Prostate gland (tissue), 2 donors: ENCODE measurements around the gene NCAM1. TPM values are rescaled to one million over a fixed set of nuclear protein-coding genes. Genes with fewer than 3 reads are reported as not detected.

Experiments
- DNase-seq: peaks from one replicate; pipeline ENCODE4 v3.0.0-alpha.2; 2019; ENCODE audit warnings: low spot score
- H3K27ac ChIP-seq, 2 donors: fragments of 200-600 bp; sonication (generic); 2 replicates each; pipeline ENCODE4 v1.5.1; 2017 to 2019
- H3K27me3 ChIP-seq: fragments of 200-600 bp; sonication (generic); replicated peaks from 2 replicates; pipeline ENCODE4 v1.5.1; 2019; ENCODE audit not compliant: insufficient read depth
- H3K36me3 ChIP-seq, 2 donors: fragments of 200-600 bp; sonication (generic); 1 replicate in 1 of 2; 2 replicates in 1 of 2; pipeline versions ENCODE4 v1.5.1 to v1.8.1; 2017 to 2019
- H3K4me1 ChIP-seq: fragments of 200-600 bp; sonication (generic); replicated peaks from 2 replicates; pipeline ENCODE4 v1.5.1; 2019
- H3K4me3 ChIP-seq, 2 donors: fragments of 200-600 bp; sonication (generic); 2 replicates each; pipeline ENCODE4 v1.5.1; 2017 to 2019
- H3K9me3 ChIP-seq: fragments of 200-600 bp; sonication (generic); 2 replicates; pipeline ENCODE4 v1.5.1; 2017
- CTCF ChIP-seq, 4 experiments: fragments of 200-600 bp in 2 of 4; fragments of 450-650 bp in 2 of 4; sonication (generic) in 2 of 4; IDR thresholded peaks; 1 replicate in 3 of 4; 2 replicates in 1 of 4; pipeline ENCODE4 v1.5.1; 2016 to 2019; ENCODE audit warnings: antibody characterized with exemption in 4 of 4, mild to moderate bottlenecking in 2 of 4, moderate library complexity in 2 of 4
- POLR2A ChIP-seq: fragments of 450-650 bp; IDR thresholded peaks from one replicate; pipeline ENCODE4 v1.6.1; 2016; ENCODE audit warnings: antibody characterized with exemption, mild to moderate bottlenecking
- POLR2AphosphoS5 ChIP-seq: sonication (generic); formaldehyde crosslinking; IDR thresholded peaks from one replicate; pipeline ENCODE4 v1.6.1; 2017; ENCODE audit warnings: antibody characterized with exemption
- WGBS: methylation state at CpG from one replicate; pipeline ENCODE4 v1.1.5; 2018; 5-methylcytosine and 5-hydroxymethylcytosine counted together
- intact Hi-C: fragments of 100-400 bp; cut with DNase I; formaldehyde crosslinking; loops from one replicate; pipeline ENCODE4 v1.14.2; 2022
- total RNA-seq, 2 donors: library from RNA; depleted of rRNA; stranded (reverse); fragments of >200 nt; gene quantifications; one replicate each; pipeline ENCODE4 v1.1.0, GENCODE V29; 2016

Gene NCAM1
- total RNA-seq, 2 donors from 2014 or later = 3.8 to 39.7 TPM

GRCh38 chr11:113137713-113138529 lies 176.7 kb downstream of the NCAM1 start:
- no peak for DNase-seq
- H3K27me3 ChIP-seq = no peaks in the 10 kb centered on the region
- WGBS = 80% methylated on average over 15 of the region's 15 CpGs
- no peaks in the 10 kb centered on the region for H3K36me3 ChIP-seq
- H3K4me1 ChIP-seq = no peaks in the 10 kb centered on the region
- intact Hi-C loops = no loop called here
- no peak for TF ChIP-seq POLR2A
- no peak for TF ChIP-seq POLR2AphosphoS5
- TF ChIP-seq CTCF (IDR thresholded peaks at IDR 0.05) = no peak
- no peak overlapping the region for H3K27ac ChIP-seq
- H3K9me3 ChIP-seq = no peaks in the 10 kb centered on the region
- H3K4me3 ChIP-seq = no peak overlapping the region

- WGBS = 82% methylated on average over 4 of the region's 4 CpGs
- Histone ChIP-seq H3K27me3 (no peaks in the 10 kb centered on the region), H3K27ac (no peak overlapping the region), H3K4me1 (no peaks in the 10 kb centered on the region), H3K9me3 (no peaks in the 10 kb centered on the region), H3K36me3 (no peaks in the 10 kb centered on the region), H3K4me3 (no peak overlapping the region)
- TF ChIP-seq CTCF (IDR thresholded peaks at IDR 0.05) (no peak), POLR2AphosphoS5 (no peak), POLR2A (no peak)
- intact Hi-C loops = no loop called here
- DNase-seq = no peak
These were observed 177.5 kb downstream of the NCAM1 start for GRCh38 chr11:113138731-113139130.

- no peak overlapping the region for H3K27ac ChIP-seq
- no peaks in the 10 kb centered on the region for H3K27me3 ChIP-seq
- intact Hi-C loops = no loop called here
- no peak for DNase-seq
- H3K4me3 ChIP-seq = no peak overlapping the region
- H3K9me3 ChIP-seq = no peaks in the 10 kb centered on the region
- H3K36me3 ChIP-seq = no peaks in the 10 kb centered on the region
- WGBS = 89% methylated on average over 5 of the region's 5 CpGs
- TF ChIP-seq CTCF (IDR thresholded peaks at IDR 0.05) = no peak
- no peak for TF ChIP-seq POLR2AphosphoS5
- TF ChIP-seq POLR2A = no peak
- no peaks in the 10 kb centered on the region for H3K4me1 ChIP-seq
These were observed 179.8 kb downstream of the NCAM1 start for GRCh38 chr11:113141010-113141409.

GRCh38 chr11:113142508-113142907 lies 181.3 kb downstream of the NCAM1 start:
- TF ChIP-seq POLR2AphosphoS5 = no peak
- TF ChIP-seq CTCF (IDR thresholded peaks at IDR 0.05) = no peak
- TF ChIP-seq POLR2A = no peak
- H3K27ac ChIP-seq = no peak overlapping the region
- WGBS = 89% methylated on average over 6 of the region's 6 CpGs
- no peaks in the 10 kb centered on the region for H3K9me3 ChIP-seq
- H3K27me3 ChIP-seq = no peaks in the 10 kb centered on the region
- intact Hi-C loops = no loop called here
- no peak overlapping the region for H3K4me3 ChIP-seq
- H3K4me1 ChIP-seq = no peaks in the 10 kb centered on the region
- DNase-seq = no peak
- no peaks in the 10 kb centered on the region for H3K36me3 ChIP-seq

- Histone ChIP-seq H3K4me1 (no peaks in the 10 kb centered on the region), H3K27me3 (no peaks in the 10 kb centered on the region), H3K4me3 (no peak overlapping the region), H3K36me3 (no peaks in the 10 kb centered on the region), H3K9me3 (no peaks in the 10 kb centered on the region), H3K27ac (no peak overlapping the region)
- intact Hi-C loops = no loop called here
- WGBS = 69% methylated on average over 8 of the region's 8 CpGs
- no peak for DNase-seq
- TF ChIP-seq CTCF (IDR thresholded peaks at IDR 0.05) = no peak
- no peak for TF ChIP-seq POLR2AphosphoS5
- no peak for TF ChIP-seq POLR2A
These were observed 186.0 kb downstream of the NCAM1 start for GRCh38 chr11:113147249-113147648.
